Right lobe of liver (tissue), 6 donors: ENCODE measurements around the gene FNIP2. TPM values are rescaled to one million over a fixed set of nuclear protein-coding genes. Genes with fewer than 3 reads are reported as not detected.

ENCODE experiments used
- ATAC-seq, 4 donors: fragments of 200-7000 bp; cut with Tn5 transposase; one replicate each; pipeline ENCODE4 v1.9.1; 2020; ENCODE audit warnings: mild to moderate bottlenecking in 4 of 4, moderate library complexity in 4 of 4
- DNase-seq, 3 donors: peaks; one replicate each; pipeline ENCODE4 v3.0.0-alpha.2; 2020
- H3K27ac ChIP-seq, 3 donors: fragments of 200-600 bp; one replicate each; pipeline ENCODE4 v1.8.0; 2022
- H3K27me3 ChIP-seq, 2 donors: fragments of 200-600 bp; one replicate each; pipeline ENCODE4 v1.8.0; 2022
- H3K36me3 ChIP-seq, 4 donors: fragments of 200-600 bp; sonication (generic) in 1 of 4; one replicate each; pipeline versions ENCODE4 v1.5.1 to v1.8.0; 2017 to 2022; ENCODE audit warnings: control low read depth in 1 of 4
- H3K4me1 ChIP-seq, 4 donors: fragments of 200-600 bp; sonication (generic) in 1 of 4; one replicate each; pipeline versions ENCODE4 v1.5.1 to v1.8.0; 2017 to 2022; ENCODE audit warnings: control low read depth in 1 of 4
- H3K4me3 ChIP-seq, 3 donors: fragments of 200-600 bp; one replicate each; pipeline ENCODE4 v1.8.0; 2022
- H3K9me3 ChIP-seq, 4 donors: fragments of 200-600 bp; sonication (generic) in 1 of 4; one replicate each; pipeline versions ENCODE4 v1.5.1 to v1.8.0; 2017 to 2022; ENCODE audit warnings: control low read depth in 1 of 4
- CTCF ChIP-seq, 4 donors: fragments of 200-600 bp in 3 of 4; fragments of 450-650 bp in 1 of 4; IDR thresholded peaks; one replicate each; pipeline versions ENCODE4 v1.5.1 to v1.8.0; 2016 to 2022; ENCODE audit warnings: antibody characterized with exemption in 4 of 4, mild to moderate bottlenecking in 2 of 4
- POLR2A ChIP-seq: fragments of 450-650 bp; IDR thresholded peaks from one replicate; pipeline ENCODE4 v1.6.1; 2017; ENCODE audit warnings: antibody characterized with exemption, mild to moderate bottlenecking
- WGBS: methylation state at CpG from one replicate; pipeline ENCODE4 v1.1.6; 2018; ENCODE audit warnings: low coverage, low lambda C conversion rate; ENCODE audit not compliant: insufficient coverage; ENCODE audit errors: missing lambda C conversion rate; 5-methylcytosine and 5-hydroxymethylcytosine counted together
- intact Hi-C, 2 donors: fragments of 100-400 bp; cut with DNase I; formaldehyde crosslinking; loops; one replicate each; pipeline versions ENCODE4 v1.11.2 to v1.14.1; 2022
- total RNA-seq, 6 experiments: library from RNA; depleted of rRNA in 2 of 6; stranded (reverse); fragments of >200 nt in 2 of 6; fragmentation: NEBNext Ultra II Directional in 3 of 6; extraction: Animal tissue kit (Norgen Biotek cat#: 25700) in 3 of 6; gene quantifications; one replicate each; pipeline versions ENCODE4 v1.1.0 to v1.2.4, GENCODE V29; 2016 to 2023
- donor health status: DM: no; HTN: yes; CAD: no.
- donor health status: DM: no; HTN: no; CAD: no.
- donor health status: DM: no; HTN: no; CAD: no.
- donor health status: DM: no; HTN: yes; CAD: no.
- donor health status: DM: no; HTN: yes; CAD: no.

Gene FNIP2
- total RNA-seq, 6 experiments from 2014 or later: 34.2 to 67.4 (median 37.8) TPM

GRCh38 chr4:158929939-158930638 is 161.3 kb downstream of the FNIP2 start:
- no peaks in the 10 kb centered on the region for H3K4me1 ChIP-seq
- no peaks in the 10 kb centered on the region for H3K9me3 ChIP-seq
- no peak for DNase-seq
- intact Hi-C loops: no loop called here
- TF ChIP-seq CTCF (IDR thresholded peaks at IDR 0.05) (no peak), POLR2A (no peak)
- ATAC-seq: peak; percentile 35 to 62 (median 62)
- WGBS: 46% methylated on average over 5 of the region's 5 CpGs
- no peaks in the 10 kb centered on the region for H3K36me3 ChIP-seq
- H3K27me3 ChIP-seq: no peaks in the 10 kb centered on the region
- H3K4me3 ChIP-seq: peak overlapping the region in 2 of 3 donors; percentile 19
- no peak overlapping the region for H3K27ac ChIP-seq

- TF ChIP-seq POLR2A (no peak), CTCF (IDR thresholded peaks at IDR 0.05) (no peak)
- no peaks in the 10 kb centered on the region for H3K4me1 ChIP-seq
- H3K9me3 ChIP-seq: no peaks in the 10 kb centered on the region
- intact Hi-C loops: no loop called here
- no peak overlapping the region for H3K4me3 ChIP-seq
- no peak overlapping the region for H3K27ac ChIP-seq
- H3K36me3 ChIP-seq: no peaks in the 10 kb centered on the region
- no peak for DNase-seq
- ATAC-seq: no peak
- no peaks in the 10 kb centered on the region for H3K27me3 ChIP-seq
Measured at GRCh38 chr4:158930639-158930972, 161.8 kb downstream of the FNIP2 start.

- H3K9me3 ChIP-seq: no peaks in the 10 kb centered on the region
- no peak overlapping the region for H3K4me3 ChIP-seq
- intact Hi-C loops: no loop called here
- H3K27me3 ChIP-seq: no peaks in the 10 kb centered on the region
- H3K36me3 ChIP-seq: no peaks in the 10 kb centered on the region
- no peaks in the 10 kb centered on the region for H3K4me1 ChIP-seq
- ATAC-seq (no peak), DNase-seq (no peak)
- 87% methylated on average over 2 of the region's 2 CpGs for WGBS
- TF ChIP-seq POLR2A (no peak), CTCF (IDR thresholded peaks at IDR 0.05) (no peak)
- H3K27ac ChIP-seq: no peak overlapping the region
Measured at GRCh38 chr4:158933236-158933635, 164.4 kb downstream of the FNIP2 start.

- H3K4me3 ChIP-seq: no peak overlapping the region
- no peaks in the 10 kb centered on the region for H3K9me3 ChIP-seq
- H3K36me3 ChIP-seq: no peaks in the 10 kb centered on the region
- no peak overlapping the region for H3K27ac ChIP-seq
- ATAC-seq (no peak), DNase-seq (no peak)
- H3K27me3 ChIP-seq: no peaks in the 10 kb centered on the region
- TF ChIP-seq CTCF (IDR thresholded peaks at IDR 0.05) (no peak), POLR2A (no peak)
- 82% methylated on average over 6 of the region's 6 CpGs for WGBS
- intact Hi-C loops: no loop called here
- H3K4me1 ChIP-seq: no peaks in the 10 kb centered on the region
Measured at GRCh38 chr4:158934996-158935669, 166.3 kb downstream of the FNIP2 start.
